H1 (cell line): ENCODE data around the gene BRAT1. TPM values are rescaled to one million over a fixed set of nuclear protein-coding genes. Genes with fewer than 3 reads are reported as not detected.

ENCODE experiments used
- CTCF ChIA-PET: fragments of 300-600 bp; sonication (Branson Sonifier 250); formaldehyde crosslinking; loops from one replicate; lab custom pipeline; 2021; ENCODE audit not compliant: partially characterized antibody; lab: Charles Lee
- POLR2A ChIA-PET: fragments of 300-600 bp; sonication (Branson Sonifier 250); formaldehyde crosslinking; loops from one replicate; lab custom pipeline; 2021; ENCODE audit warnings: inconsistent platforms; ENCODE audit not compliant: partially characterized antibody; lab: Charles Lee
- DNase-seq, 2 experiments: peaks; one replicate each; pipeline versions ENCODE4 v3.0.0 to v3.0.0-alpha.2; 2010 to 2022; ENCODE audit warnings: low spot score in 2 of 2, low read depth in 1 of 2, mixed read lengths in 1 of 2
- FAIRE-seq: peaks from 2 replicates; lab custom pipeline; 2011; peaks lifted over from hg19 to GRCh38; lab: Jason Lieb, UNC
- H2AFZ ChIP-seq: 2 replicates; pipeline ENCODE4 v1.8.1; 2012; ENCODE audit warnings: low read length, inconsistent platforms
- H2AK5ac ChIP-seq: 2 replicates; pipeline ENCODE4 v1.6.1; 2013; ENCODE audit warnings: low read depth, low read length
- H2BK120ac ChIP-seq: replicated peaks from 2 replicates; pipeline ENCODE3; 2013; ENCODE audit warnings: low read depth, low read length, inconsistent platforms
- H2BK12ac ChIP-seq: 2 replicates; pipeline ENCODE4 v1.6.1; 2013; ENCODE audit warnings: low read depth, low read length
- H2BK15ac ChIP-seq: 2 replicates; pipeline ENCODE4 v1.6.1; 2013; ENCODE audit warnings: low read length
- H2BK20ac ChIP-seq: 2 replicates; pipeline ENCODE4 v1.6.1; 2013; ENCODE audit warnings: low read length
- H2BK5ac ChIP-seq: 2 replicates; pipeline ENCODE4 v1.6.1; 2013; ENCODE audit warnings: low read depth, low read length
- H3K14ac ChIP-seq: 2 replicates; pipeline ENCODE4 v1.6.1; 2013; ENCODE audit warnings: inconsistent platforms; ENCODE audit not compliant: insufficient read length
- H3K18ac ChIP-seq: 2 replicates; pipeline ENCODE4 v1.6.1; 2013; ENCODE audit warnings: low read length; ENCODE audit errors: extremely low read depth
- H3K23ac ChIP-seq: 2 replicates; pipeline ENCODE4 v1.6.1; 2013; ENCODE audit warnings: inconsistent platforms; ENCODE audit not compliant: insufficient read length
- H3K23me2 ChIP-seq: 2 replicates; pipeline ENCODE4 v1.6.1; 2013; ENCODE audit warnings: low read depth, low read length
- H3K27ac ChIP-seq: 2 replicates; pipeline ENCODE4 v1.6.1; 2011; ENCODE audit warnings: low read depth, low read length, inconsistent platforms
- H3K27me3 ChIP-seq, 4 experiments: replicated peaks in 1 of 4; 1 replicate in 1 of 4; 2 replicates in 3 of 4; pipeline versions ENCODE4 v1.6.1 to v1.8.1; 2011 to 2013; ENCODE audit warnings: low read length in 3 of 4, mild to moderate bottlenecking in 3 of 4, inconsistent platforms in 2 of 4, mixed read lengths in 2 of 4, moderate library complexity in 1 of 4; ENCODE audit not compliant: control insufficient read depth in 3 of 4, insufficient read depth in 3 of 4; ENCODE audit errors: extremely low read depth in 1 of 4
- H3K36me3 ChIP-seq, 4 experiments: 2 replicates each; pipeline versions ENCODE4 v1.6.1 to v1.8.1; 2011 to 2013; ENCODE audit warnings: mild to moderate bottlenecking in 4 of 4, low read length in 3 of 4, moderate library complexity in 2 of 4, control low read depth in 1 of 4, inconsistent platforms in 1 of 4; ENCODE audit not compliant: insufficient read depth in 4 of 4, control insufficient read depth in 2 of 4
- H3K4ac ChIP-seq: replicated peaks from 2 replicates; pipeline ENCODE3; 2013; ENCODE audit warnings: low read length, low read depth, mixed read lengths, inconsistent platforms; ENCODE audit not compliant: insufficient read length
- H3K4me1 ChIP-seq, 4 experiments: replicated peaks in 1 of 4; 1 replicate in 1 of 4; 2 replicates in 3 of 4; pipeline versions ENCODE4 v1.6.1 to v1.8.1; 2011 to 2013; ENCODE audit warnings: low read length in 3 of 4, inconsistent platforms in 2 of 4, mixed read lengths in 1 of 4; ENCODE audit not compliant: insufficient read depth in 4 of 4, control insufficient read depth in 3 of 4
- H3K4me2 ChIP-seq, 2 experiments: 2 replicates each; pipeline versions ENCODE4 v1.6.1 to v1.8.1; 2011 to 2013; ENCODE audit warnings: low read depth in 2 of 2, low read length in 2 of 2, control low read depth in 1 of 2, inconsistent platforms in 1 of 2, mild to moderate bottlenecking in 1 of 2; ENCODE audit not compliant: insufficient read depth in 1 of 2
- H3K4me3 ChIP-seq, 4 experiments: fragments of 200-600, 300-600 bp in 1 of 4; sonication (generic), shearing (Covaris generic), sonication (Bioruptor Twin) in 1 of 4; 2 replicates each; pipeline versions ENCODE4 v1.5.1 to v1.8.1; 2011 to 2016; ENCODE audit warnings: low read length in 4 of 4, low read depth in 3 of 4, control low read depth in 2 of 4, inconsistent platforms in 2 of 4, mild to moderate bottlenecking in 2 of 4, mixed read lengths in 1 of 4, moderate library complexity in 1 of 4; ENCODE audit not compliant: insufficient read depth in 2 of 4; ENCODE audit errors: extremely low read depth in 1 of 4
- H3K56ac ChIP-seq: replicated peaks from 2 replicates; pipeline ENCODE3; 2013; ENCODE audit warnings: low read depth, mild to moderate bottlenecking, mixed read lengths, low read length, inconsistent platforms; ENCODE audit not compliant: insufficient read length
- H3K79me1 ChIP-seq: 2 replicates; pipeline ENCODE4 v1.6.1; 2013; ENCODE audit warnings: low read depth, low read length, control low read depth
- H3K79me2 ChIP-seq, 2 experiments: 2 replicates each; pipeline versions ENCODE4 v1.6.1 to v1.8.1; 2012 to 2013; ENCODE audit warnings: low read length in 2 of 2, mild to moderate bottlenecking in 2 of 2, inconsistent platforms in 1 of 2; ENCODE audit not compliant: insufficient read depth in 2 of 2, control insufficient read depth in 1 of 2
- H3K9ac ChIP-seq, 4 experiments: replicated peaks in 1 of 4; 1 replicate in 1 of 4; 2 replicates in 3 of 4; pipeline versions ENCODE4 v1.6.1 to v1.8.1; 2011 to 2013; ENCODE audit warnings: low read depth in 3 of 4, low read length in 3 of 4, control low read depth in 2 of 4, mild to moderate bottlenecking in 2 of 4, moderate library complexity in 2 of 4, inconsistent platforms in 1 of 4; ENCODE audit errors: extremely low read depth in 1 of 4
- H3K9me3 ChIP-seq, 2 experiments: 2 replicates each; pipeline versions ENCODE4 v1.6.1 to v1.8.1; 2012 to 2013; ENCODE audit warnings: mild to moderate bottlenecking in 2 of 2, moderate library complexity in 2 of 2, control low read depth in 1 of 2, inconsistent platforms in 1 of 2, low read depth in 1 of 2, low read length in 1 of 2, mixed read lengths in 1 of 2; ENCODE audit not compliant: insufficient read depth in 2 of 2
- H4K20me1 ChIP-seq, 2 experiments: replicated peaks in 1 of 2; 2 replicates each; pipeline versions ENCODE3 to v1.8.1; 2011 to 2013; ENCODE audit warnings: inconsistent platforms in 2 of 2, low read length in 2 of 2, mild to moderate bottlenecking in 1 of 2; ENCODE audit not compliant: insufficient read depth in 2 of 2, control insufficient read depth in 1 of 2
- H4K5ac ChIP-seq: 2 replicates; pipeline ENCODE4 v1.6.1; 2013; ENCODE audit warnings: low read length, low read depth, mixed read lengths, inconsistent platforms; ENCODE audit not compliant: insufficient read length
- H4K8ac ChIP-seq: 2 replicates; pipeline ENCODE4 v1.8.0; 2013; ENCODE audit warnings: mild to moderate bottlenecking, moderate library complexity, low read length, inconsistent platforms; ENCODE audit not compliant: insufficient read depth; ENCODE audit errors: extremely low read depth
- H4K91ac ChIP-seq: replicated peaks from 2 replicates; pipeline ENCODE3; 2013; ENCODE audit warnings: low read length, mixed read lengths, inconsistent platforms; ENCODE audit not compliant: insufficient read length
- HDAC2 ChIP-seq, 2 experiments: fragments of 300-600 bp in 1 of 2; sonication (generic) in 1 of 2; IDR thresholded peaks; 2 replicates each; pipeline ENCODE4 v1.6.1; 2011 to 2012; ENCODE audit warnings: low read depth in 2 of 2, low read length in 2 of 2, mild to moderate bottlenecking in 2 of 2, moderate library complexity in 2 of 2, borderline replicate concordance in 1 of 2, inconsistent platforms in 1 of 2
- PHF8 ChIP-seq: fragments of 200-600 bp; sonication (generic); conservative IDR thresholded peaks from 2 replicates; pipeline ENCODE4 v1.7.1; 2012; ENCODE audit warnings: low read depth, mild to moderate bottlenecking, inconsistent platforms, low read length, moderate library complexity
- POLR2AphosphoS5 ChIP-seq: IDR thresholded peaks from 2 replicates; pipeline ENCODE4 v1.6.1; 2011; ENCODE audit warnings: low read depth, low read length
- SIRT6 ChIP-seq: IDR thresholded peaks from one replicate; pipeline ENCODE4 v1.7.1; 2012; ENCODE audit warnings: low read length, inconsistent platforms
- SP4 ChIP-seq: IDR thresholded peaks from 2 replicates; pipeline ENCODE4 v1.6.1; 2012; ENCODE audit warnings: low read length, inconsistent platforms
- SRF ChIP-seq: IDR thresholded peaks from 2 replicates; pipeline ENCODE4 v1.6.1; 2011; ENCODE audit warnings: mild to moderate bottlenecking, low read depth, low read length, moderate library complexity
- TCF12 ChIP-seq: IDR thresholded peaks from 2 replicates; pipeline ENCODE4 v1.6.1; 2011; ENCODE audit warnings: low read depth, mild to moderate bottlenecking, low read length
- YY1 ChIP-seq: IDR thresholded peaks from 2 replicates; pipeline ENCODE4 v1.6.1; 2011; ENCODE audit warnings: low read depth, mild to moderate bottlenecking, low read length
- WGBS, 2 experiments: shearing (Covaris generic) in 1 of 2; methylation state at CpG; one replicate each; pipeline versions ENCODE4 v1.1.6 to v1.1.7; 2013 to 2015; ENCODE audit warnings: low lambda C conversion rate in 2 of 2, mixed read lengths in 2 of 2, inconsistent platforms in 1 of 2, low coverage in 1 of 2, missing lambda C conversion rate in 1 of 2; ENCODE audit not compliant: insufficient replicate concordance in 2 of 2, insufficient coverage in 1 of 2, insufficient read length in 1 of 2; ENCODE audit errors: extremely low coverage in 1 of 2, missing lambda C conversion rate in 1 of 2; 5-methylcytosine and 5-hydroxymethylcytosine counted together
- polyA plus RNA-seq, 7 experiments: library from polyadenylated mRNA; depleted of rRNA in 3 of 7; stranded (reverse) in 5 of 7; unstranded in 2 of 7; fragments of >200 nt in 5 of 7; fragments of 200-250 nt in 2 of 7; gene quantifications; 1 replicate in 5 of 7; 2 replicates in 1 of 7; 4 replicates in 1 of 7; pipeline versions ENCODE4 v1.2.1 to v1.2.3, GENCODE V29; 2011 to 2013; ENCODE audit warnings: missing spikeins in 2 of 7, mixed read lengths in 2 of 7
- total RNA-seq: library from RNA; stranded (reverse); fragmentation: NEBNext Ultra II Directional; extraction: Animal tissue kit (Norgen Biotek cat#: 25700); gene quantifications from 2 replicates; pipeline ENCODE4 v1.2.1, GENCODE V29; 2021

The BRAT1 gene
- total and polyA plus RNA-seq, 2 of the 8 experiments (the other 6 are each of a cell fraction or from before 2014, with no cell fraction given) = 36.8 to 42.3 TPM

DNA sequence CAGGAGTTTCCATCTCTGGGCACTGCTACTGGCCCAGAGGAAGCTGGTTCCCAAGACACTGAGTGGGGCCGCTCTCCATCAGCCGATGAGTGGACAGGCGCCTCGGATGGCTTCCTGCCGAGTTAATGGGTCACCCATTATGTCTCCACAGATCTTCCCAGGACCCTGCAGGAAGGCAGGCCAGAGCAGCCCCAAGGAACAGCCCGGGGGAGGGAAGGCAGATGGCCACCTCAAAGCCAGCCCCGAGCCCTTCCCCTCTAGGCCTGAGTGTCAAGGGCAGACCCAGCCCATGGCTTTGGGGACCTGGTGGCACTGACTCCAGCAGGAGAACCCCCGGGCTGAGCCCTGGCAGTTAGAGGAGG lies 39.1 kb downstream of the BRAT1 start:
- Histone ChIP-seq H3K4me1 (peaks cover 3 to 32% (median 23%) of the 10 kb centered on the region in 4 experiments), H3K36me3 (no peaks in the 10 kb centered on the region), H4K5ac (no peak overlapping the region), H3K27me3 (peaks cover 0 to 17% (median 12%) of the 10 kb centered on the region in 4 experiments; a peak in 6 of 7 replicates), H2BK15ac (peak overlapping the region; percentile 88; the same call in 1 of the 2 replicates), H2BK120ac (no peak overlapping the region), H4K91ac (peak overlapping the region; percentile 39), H3K9me3 (no peaks in the 10 kb centered on the region), H4K20me1 (peaks cover 8 to 10% of the 10 kb centered on the region in 2 experiments), H3K4me3 (no peak overlapping the region), H3K27ac (no peak overlapping the region), H3K79me1 (no peaks in the 10 kb centered on the region; the same call in 1 of the 2 replicates), H3K56ac (no peak overlapping the region), H3K23ac (no peak overlapping the region), H2BK5ac (no peak overlapping the region; the same call in 1 of the 2 replicates), H3K14ac (no peak overlapping the region), H3K4me2 (no peak overlapping the region), H3K18ac (peak overlapping the region; percentile 48; the same call in 1 of the 2 replicates), H3K79me2 (peaks cover 0 to 10% of the 10 kb centered on the region in 2 experiments; a peak in 3 of 4 replicates), H3K23me2 (peaks cover 27% of the 10 kb centered on the region), H4K8ac (no peak overlapping the region), H2AFZ (no peak overlapping the region), H2BK20ac (no peak overlapping the region; the same call in 1 of the 2 replicates), H3K9ac (no peak overlapping the region), H2AK5ac (peak overlapping the region; percentile 2; the same call in 1 of the 2 replicates), H3K4ac (no peak overlapping the region), H2BK12ac (peak overlapping the region; percentile 90; the same call in 1 of the 2 replicates)
- CTCF ChIA-PET = interaction anchor here (1.1 to 2.1 kb wide), 6 partner anchors 9 to 65 kb away, joined by 3 to 9 read pairs (median 5); no protein-coding TSS in a partner anchor
- TF ChIP-seq SRF = no peak
- no peak for TF ChIP-seq SIRT6
- TF ChIP-seq PHF8 = no peak
- TF ChIP-seq YY1 = no peak
- no peak for TF ChIP-seq POLR2AphosphoS5
- no peak for TF ChIP-seq SP4
- no peak for TF ChIP-seq HDAC2 (IDR thresholded peaks at IDR 0.05; ENCODE audit: borderline replicate concordance in 1 of 2, low read depth in 2 of 2, low read length in 2 of 2)
- TF ChIP-seq TCF12 = no peak
- WGBS, 2 experiments = 89% methylated on average over 7 of the region's 8 CpGs; no CpG with 5 or more reads in 1 of the 2 experiments
- DNase-seq (no peak), FAIRE-seq (no peak)
- POLR2A ChIA-PET = interaction anchor here (1.0 to 1.3 kb wide), 2 partner anchors 10 to 18 kb away, joined by 3 to 4 read pairs; no protein-coding TSS in a partner anchor
